IMR-90 (cell line): ENCODE measurements around the gene KIF18A. TPM values are rescaled to one million over a fixed set of nuclear protein-coding genes. Genes with fewer than 3 reads are reported as not detected.

Experiments
- ATAC-seq: fragments of 200-7000 bp; cut with Tn5 transposase; 2 replicates; pipeline ENCODE4 v1.9.1; 2020; ENCODE audit warnings: low read depth, mild to moderate bottlenecking, moderate library complexity
- BruUV-seq: library from RNA; stranded (reverse); fragments of 400-500 nt; replicated peaks from 2 replicates; lab custom pipeline; 2021; lab: Mats Ljungman, UMichigan
- CTCF ChIA-PET: fragments of 300-600 bp; formaldehyde crosslinking; extraction: SDS; loops from one replicate; lab custom pipeline; 2021; ENCODE audit warnings: antibody characterized with exemption; lab: Yijun Ruan, JAX
- POLR2A ChIA-PET: fragments of 300-600 bp; sonication (Branson Sonifier 250); formaldehyde crosslinking; loops from one replicate; lab custom pipeline; 2022; ENCODE audit warnings: antibody characterized with exemption; ENCODE audit not compliant: unreplicated experiment; lab: Charles Lee
- DNase-seq: peaks from one replicate; pipeline ENCODE4 v3.0.0; 2013
- H2AFZ ChIP-seq: replicated peaks from 2 replicates; pipeline ENCODE3; 2013; ENCODE audit warnings: low read length, mild to moderate bottlenecking; ENCODE audit not compliant: poor library complexity
- H2AK5ac ChIP-seq: 2 replicates; pipeline ENCODE4 v1.6.1; 2013; ENCODE audit warnings: low read depth, low read length, inconsistent platforms
- H2AK9ac ChIP-seq: replicated peaks from 2 replicates; pipeline ENCODE3; 2013; ENCODE audit warnings: mild to moderate bottlenecking, low read depth, low read length, moderate library complexity; ENCODE audit not compliant: poor library complexity
- H2BK120ac ChIP-seq: 2 replicates; pipeline ENCODE4 v1.6.1; 2013; ENCODE audit warnings: low read depth, low read length, inconsistent platforms
- H2BK15ac ChIP-seq: 3 replicates; pipeline ENCODE4 v1.6.1; 2013; ENCODE audit warnings: low read depth, low read length, inconsistent platforms
- H2BK20ac ChIP-seq: 2 replicates; pipeline ENCODE4 v1.6.1; 2013; ENCODE audit warnings: low read depth, mild to moderate bottlenecking, inconsistent platforms, low read length, moderate library complexity
- H2BK5ac ChIP-seq: 2 replicates; pipeline ENCODE4 v1.6.1; 2013; ENCODE audit warnings: mild to moderate bottlenecking, low read depth, low read length, inconsistent platforms; ENCODE audit not compliant: poor library complexity, severe bottlenecking
- H3K14ac ChIP-seq: replicated peaks from 2 replicates; pipeline ENCODE4 v1.6.1; 2013; ENCODE audit warnings: low read depth, low read length, inconsistent platforms
- H3K18ac ChIP-seq: 2 replicates; pipeline ENCODE4 v1.6.1; 2013; ENCODE audit warnings: low read depth, low read length, control low read depth
- H3K23ac ChIP-seq: 2 replicates; pipeline ENCODE4 v1.6.1; 2013; ENCODE audit warnings: low read depth, low read length, inconsistent platforms
- H3K27ac ChIP-seq: 2 replicates; pipeline ENCODE4 v1.5.1; 2013; ENCODE audit warnings: mild to moderate bottlenecking, control low read depth, low read length; ENCODE audit not compliant: insufficient read depth
- H3K27me3 ChIP-seq: 2 replicates; pipeline ENCODE4 v1.6.1; 2013; ENCODE audit warnings: low read length; ENCODE audit not compliant: control insufficient read depth, insufficient read depth
- H3K36me3 ChIP-seq: 2 replicates; pipeline ENCODE4 v1.6.1; 2013; ENCODE audit warnings: low read length, mixed read lengths; ENCODE audit not compliant: control insufficient read depth, insufficient read depth
- H3K4ac ChIP-seq: 2 replicates; pipeline ENCODE4 v1.6.1; 2013; ENCODE audit warnings: low read depth, low read length, inconsistent platforms
- H3K4me1 ChIP-seq: 2 replicates; pipeline ENCODE4 v1.6.1; 2013; ENCODE audit warnings: low read length, mixed read lengths; ENCODE audit not compliant: control insufficient read depth, insufficient read depth
- H3K4me2 ChIP-seq: 2 replicates; pipeline ENCODE4 v1.6.1; 2013; ENCODE audit warnings: low read depth, mild to moderate bottlenecking, control low read depth, low read length, moderate library complexity
- H3K4me3 ChIP-seq: 2 replicates; pipeline ENCODE4 v1.5.1; 2013; ENCODE audit warnings: low read depth, mild to moderate bottlenecking, control low read depth, low read length, moderate library complexity; ENCODE audit not compliant: insufficient read depth
- H3K56ac ChIP-seq: 2 replicates; pipeline ENCODE4 v1.6.1; 2013; ENCODE audit warnings: low read length, inconsistent platforms; ENCODE audit not compliant: insufficient read depth; ENCODE audit errors: extremely low read depth
- H3K79me1 ChIP-seq, 2 experiments: 2 replicates each; pipeline ENCODE4 v1.6.1; 2013; ENCODE audit warnings: low read length in 2 of 2, inconsistent platforms in 1 of 2, low read depth in 1 of 2
- H3K9ac ChIP-seq: 2 replicates; pipeline ENCODE4 v1.6.1; 2013; ENCODE audit warnings: low read depth, low read length, control low read depth
- H3K9me1 ChIP-seq: 2 replicates; pipeline ENCODE4 v1.6.1; 2013; ENCODE audit warnings: low read length, inconsistent platforms; ENCODE audit not compliant: insufficient read depth
- H3K9me3 ChIP-seq: 2 replicates; pipeline ENCODE4 v1.6.1; 2013; ENCODE audit warnings: low read length; ENCODE audit not compliant: control insufficient read depth, insufficient read depth
- H4K20me1 ChIP-seq: 2 replicates; pipeline ENCODE4 v1.6.1; 2013; ENCODE audit warnings: low read length, inconsistent platforms; ENCODE audit not compliant: insufficient read depth
- H4K5ac ChIP-seq: 2 replicates; pipeline ENCODE4 v1.6.1; 2013; ENCODE audit warnings: mild to moderate bottlenecking, low read depth, low read length, control low read depth
- H4K8ac ChIP-seq, 2 experiments: 2 replicates each; pipeline ENCODE4 v1.6.1; 2013; ENCODE audit warnings: low read depth in 2 of 2, low read length in 2 of 2, control low read depth in 1 of 2, inconsistent platforms in 1 of 2
- H4K91ac ChIP-seq: 2 replicates; pipeline ENCODE4 v1.6.1; 2013; ENCODE audit warnings: low read depth, low read length, inconsistent platforms; ENCODE audit not compliant: insufficient read depth
- BHLHE40 ChIP-seq: fragments of 150-350 bp; IDR thresholded peaks from 2 replicates; pipeline ENCODE4 v1.6.1; 2016; ENCODE audit warnings: mild to moderate bottlenecking, low read depth, low read length
- CEBPB ChIP-seq: IDR thresholded peaks from 2 replicates; pipeline ENCODE4 v1.6.1; 2012; ENCODE audit warnings: low read depth, low read length, improper control_type of control experiment
- CHD1 ChIP-seq: IDR thresholded peaks from 2 replicates; pipeline ENCODE4 v1.6.1; 2012; ENCODE audit warnings: low read depth, low read length, improper control_type of control experiment
- FOS ChIP-seq: fragments of 150-350 bp; IDR thresholded peaks from 2 replicates; pipeline ENCODE4 v1.6.1; 2016; ENCODE audit warnings: low read depth, low read length
- MAFK ChIP-seq: IDR thresholded peaks from 2 replicates; pipeline ENCODE4 v1.6.1; 2012; ENCODE audit warnings: low read depth, low read length, improper control_type of control experiment
- MXI1 ChIP-seq: IDR thresholded peaks from 2 replicates; pipeline ENCODE4 v1.6.1; 2012; ENCODE audit warnings: low read depth, mild to moderate bottlenecking, low read length, moderate library complexity, borderline replicate concordance
- NFE2L2 ChIP-seq: fragments of 150-350 bp; IDR thresholded peaks from 2 replicates; pipeline ENCODE4 v1.6.1; 2016; ENCODE audit warnings: low read depth, mild to moderate bottlenecking, low read length
- POLR2A ChIP-seq: IDR thresholded peaks from 2 replicates; pipeline ENCODE4 v1.6.1; 2012; ENCODE audit warnings: mild to moderate bottlenecking, low read depth, low read length
- RAD21 ChIP-seq: IDR thresholded peaks from 2 replicates; pipeline ENCODE4 v1.6.1; 2012; ENCODE audit warnings: low read length, improper control_type of control experiment
- RCOR1 ChIP-seq: IDR thresholded peaks from 2 replicates; pipeline ENCODE4 v1.6.1; 2012; ENCODE audit warnings: mild to moderate bottlenecking, low read length, improper control_type of control experiment; ENCODE audit not compliant: insufficient replicate concordance
- RFX5 ChIP-seq: IDR thresholded peaks from 2 replicates; pipeline ENCODE4 v1.8.0; 2012; ENCODE audit warnings: low read depth, mild to moderate bottlenecking, low read length, moderate library complexity
- SMC3 ChIP-seq: fragments of 150-350 bp; IDR thresholded peaks from 2 replicates; pipeline ENCODE4 v1.6.1; 2016; ENCODE audit warnings: low read depth, mild to moderate bottlenecking, antibody characterized with exemption, low read length, moderate library complexity
- WGBS, 2 experiments: methylation state at CpG; one replicate each; pipeline versions ENCODE4 v1.1.5 to v1.1.7; 2013; ENCODE audit warnings: missing lambda C conversion rate in 2 of 2; ENCODE audit not compliant: insufficient read length in 1 of 2; ENCODE audit errors: extremely low coverage in 2 of 2; 5-methylcytosine and 5-hydroxymethylcytosine counted together
- dilution Hi-C: fragments of 300-500 bp; cut with HindIII; formaldehyde crosslinking; loops from one replicate; pipeline ENCODE4 v1.14.3; 2018; ENCODE audit warnings: low sequenced_read_pairs; ENCODE audit not compliant: unreplicated experiment
- in situ Hi-C: fragments of 300-500 bp; cut with MboI; formaldehyde crosslinking; loops from 3 replicates; pipeline ENCODE4 v1.14.3; 2019; ENCODE audit warnings: low sequenced_read_pairs, inconsistent platforms, mixed read lengths
- intact Hi-C: fragments of 100-400 bp; cut with micrococcal nuclease; formaldehyde crosslinking; loops from 2 replicates; pipeline ENCODE4 v1.10.0; 2022
- polyA plus RNA-seq, 3 experiments: library from polyadenylated mRNA; depleted of rRNA; stranded (reverse); fragments of >200 nt; gene quantifications; 2 replicates each; pipeline ENCODE4 v1.2.3, GENCODE V29; 2012; ENCODE audit warnings: low replicate concordance in 1 of 3
- total RNA-seq: library from RNA; depleted of rRNA; stranded (reverse); fragments of >200 nt; gene quantifications from 2 replicates; pipeline ENCODE4 v1.2.3, GENCODE V29; 2012
- TF ChIP-seq, protein P1 (sequence below): fragments of 150-350 bp; IDR thresholded peaks from 2 replicates; pipeline ENCODE4 v1.6.1; 2016; ENCODE audit warnings: low read depth, mild to moderate bottlenecking, low read length, moderate library complexity, borderline replicate concordance

Gene KIF18A
- total and polyA plus RNA-seq, 2 of the 4 experiments (the other 2 are of a cell fraction) = 8.9 to 24.4 TPM

DNA sequence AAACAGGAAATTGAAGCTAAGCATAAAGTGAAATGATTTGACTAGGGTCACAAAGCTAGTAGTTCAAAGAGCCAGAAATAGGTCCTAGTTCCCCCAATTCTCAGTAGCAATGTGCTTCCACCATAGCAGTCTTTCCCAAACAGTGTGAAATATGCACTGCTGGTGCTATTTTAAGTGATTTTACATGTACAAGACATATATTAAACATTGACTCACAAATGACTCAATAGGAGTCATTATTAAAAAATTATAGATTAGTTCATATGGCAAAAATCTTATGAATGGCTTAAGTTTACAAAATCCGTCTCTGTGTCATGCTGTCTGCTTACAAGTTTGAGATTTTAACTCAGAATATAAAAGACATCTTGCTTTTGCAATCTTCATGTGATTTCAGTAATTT is 21.4 kb downstream of the KIF18A start:
- Histone ChIP-seq H3K9ac (no peak overlapping the region), H3K56ac (no peak overlapping the region), H2BK15ac (no peak overlapping the region), H3K9me3 (no peaks in the 10 kb centered on the region), H3K27me3 (no peaks in the 10 kb centered on the region), H2BK20ac (peak overlapping the region; percentile 42; the same call in 1 of the 2 replicates), H3K23ac (no peak overlapping the region), H3K9me1 (no peaks in the 10 kb centered on the region), H3K14ac (no peak overlapping the region), H2AK5ac (no peak overlapping the region), H2BK5ac (peak overlapping the region; percentile 99), H2BK120ac (peak overlapping the region; percentile 35), H4K20me1 (no peaks in the 10 kb centered on the region), H3K4me2 (peak overlapping the region; percentile 65; the same call in 1 of the 2 replicates), H4K8ac (peak overlapping the region in 1 of 2 experiments; percentile 41; a peak in 2 of 4 replicates), H4K5ac (peak overlapping the region; percentile 82; the same call in 1 of the 2 replicates), H3K4me3 (no peak overlapping the region), H3K36me3 (peaks cover 4% of the 10 kb centered on the region; the same call in 1 of the 2 replicates), H3K79me1 (peaks cover 26 to 36% of the 10 kb centered on the region in 2 experiments), H2AFZ (no peak overlapping the region), H3K27ac (no peak overlapping the region; the same call in 1 of the 2 replicates), H4K91ac (no peak overlapping the region), H3K4ac (peak overlapping the region; percentile 42; the same call in 1 of the 2 replicates), H3K4me1 (peaks cover 3% of the 10 kb centered on the region; the same call in 1 of the 2 replicates), H3K18ac (peak overlapping the region; percentile 75; the same call in 1 of the 2 replicates), H2AK9ac (no peak overlapping the region)
- dilution Hi-C loops (no loop called here), in situ Hi-C loops (no loop called here), intact Hi-C loops (loop anchor here (2.0 kb wide), 1 partner anchor 152 kb away; no protein-coding TSS in a partner anchor)
- CTCF ChIA-PET = no interaction called here
- POLR2A ChIA-PET = no interaction called here
- TF ChIP-seq POLR2A = no peak
- no peak for TF ChIP-seq CHD1
- TF ChIP-seq FOS = peak; percentile 83
- no peak for TF ChIP-seq NFE2L2
- TF ChIP-seq MXI1 = no peak
- TF ChIP-seq MAFK = peak; percentile 43; the same call in 1 of the 2 replicates
- peak; percentile 71; the same call in 1 of the 2 replicates for TF ChIP-seq CEBPB
- no peak for TF ChIP-seq SMC3
- TF ChIP-seq RCOR1 = no peak
- TF ChIP-seq, protein P1, sequence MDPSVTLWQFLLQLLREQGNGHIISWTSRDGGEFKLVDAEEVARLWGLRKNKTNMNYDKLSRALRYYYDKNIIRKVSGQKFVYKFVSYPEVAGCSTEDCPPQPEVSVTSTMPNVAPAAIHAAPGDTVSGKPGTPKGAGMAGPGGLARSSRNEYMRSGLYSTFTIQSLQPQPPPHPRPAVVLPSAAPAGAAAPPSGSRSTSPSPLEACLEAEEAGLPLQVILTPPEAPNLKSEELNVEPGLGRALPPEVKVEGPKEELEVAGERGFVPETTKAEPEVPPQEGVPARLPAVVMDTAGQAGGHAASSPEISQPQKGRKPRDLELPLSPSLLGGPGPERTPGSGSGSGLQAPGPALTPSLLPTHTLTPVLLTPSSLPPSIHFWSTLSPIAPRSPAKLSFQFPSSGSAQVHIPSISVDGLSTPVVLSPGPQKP = no peak
- peak; percentile 18; the same call in 1 of the 2 replicates for TF ChIP-seq BHLHE40
- TF ChIP-seq RAD21 = peak; percentile 19; the same call in 1 of the 2 replicates
- TF ChIP-seq RFX5 = no peak
- DNase-seq (peak; percentile 92), ATAC-seq (peak; percentile 81)
- no TSS peak for BruUV-seq
- no CpG with 5 or more reads among the region's 1 CpG for WGBS, 2 experiments
